Duodenal mucosa (tissue), 2 donors: ENCODE measurements around the gene DYTN.

Experiments used
- H3K27ac ChIP-seq: one replicate; pipeline ENCODE4 v1.7.0; 2013; ENCODE audit warnings: low read depth, low read length
- H3K27me3 ChIP-seq, 2 donors: one replicate each; pipeline ENCODE4 v1.7.0; 2013; ENCODE audit warnings: low read length in 2 of 2, control low read depth in 1 of 2; ENCODE audit not compliant: insufficient read depth in 2 of 2, control insufficient read depth in 1 of 2
- H3K36me3 ChIP-seq, 2 donors: one replicate each; pipeline ENCODE4 v1.7.0; 2013; ENCODE audit warnings: low read length in 2 of 2, control low read depth in 1 of 2; ENCODE audit not compliant: insufficient read depth in 2 of 2, control insufficient read depth in 1 of 2
- H3K4me1 ChIP-seq, 2 donors: one replicate each; pipeline ENCODE4 v1.7.0; 2013; ENCODE audit warnings: low read length in 2 of 2, control low read depth in 1 of 2; ENCODE audit not compliant: insufficient read depth in 2 of 2, control insufficient read depth in 1 of 2
- H3K4me3 ChIP-seq, 2 donors: one replicate each; pipeline ENCODE4 v1.7.0; 2013; ENCODE audit warnings: low read length in 2 of 2, low read depth in 1 of 2
- H3K9ac ChIP-seq, 2 donors: one replicate each; pipeline ENCODE4 v1.7.0; 2013; ENCODE audit warnings: low read length in 2 of 2, low read depth in 1 of 2
- H3K9me3 ChIP-seq, 2 donors: one replicate each; pipeline ENCODE4 v1.7.0; 2013; ENCODE audit warnings: low read length in 2 of 2, control low read depth in 1 of 2; ENCODE audit not compliant: control insufficient read depth in 1 of 2

DYTN gene

DNA sequence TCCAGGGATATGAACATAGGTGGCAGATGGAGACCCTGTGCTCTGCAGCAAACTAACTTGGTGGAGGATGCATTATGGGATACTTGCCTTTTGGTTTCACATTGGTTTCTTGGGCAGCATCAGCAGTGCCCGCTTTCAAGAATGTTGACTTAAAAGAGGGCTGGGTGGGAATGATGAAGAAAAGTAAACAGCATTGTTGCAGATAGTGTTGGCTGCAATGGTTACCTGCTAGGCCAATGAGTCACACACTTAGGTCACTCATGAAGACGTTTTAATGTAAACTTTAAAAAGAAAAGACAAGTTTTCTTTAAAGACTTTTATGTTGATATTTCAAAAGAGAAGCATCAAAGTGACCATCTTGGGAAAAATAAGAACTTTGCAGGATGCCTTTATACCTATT, 102.0 kb downstream of the DYTN start:
- Histone ChIP-seq H3K27me3 (no peaks in the 10 kb centered on the region), H3K4me1 (no peaks in the 10 kb centered on the region), H3K9ac (no peak overlapping the region), H3K36me3 (no peaks in the 10 kb centered on the region), H3K4me3 (no peak overlapping the region), H3K9me3 (no peaks in the 10 kb centered on the region), H3K27ac (no peak overlapping the region)

DNA sequence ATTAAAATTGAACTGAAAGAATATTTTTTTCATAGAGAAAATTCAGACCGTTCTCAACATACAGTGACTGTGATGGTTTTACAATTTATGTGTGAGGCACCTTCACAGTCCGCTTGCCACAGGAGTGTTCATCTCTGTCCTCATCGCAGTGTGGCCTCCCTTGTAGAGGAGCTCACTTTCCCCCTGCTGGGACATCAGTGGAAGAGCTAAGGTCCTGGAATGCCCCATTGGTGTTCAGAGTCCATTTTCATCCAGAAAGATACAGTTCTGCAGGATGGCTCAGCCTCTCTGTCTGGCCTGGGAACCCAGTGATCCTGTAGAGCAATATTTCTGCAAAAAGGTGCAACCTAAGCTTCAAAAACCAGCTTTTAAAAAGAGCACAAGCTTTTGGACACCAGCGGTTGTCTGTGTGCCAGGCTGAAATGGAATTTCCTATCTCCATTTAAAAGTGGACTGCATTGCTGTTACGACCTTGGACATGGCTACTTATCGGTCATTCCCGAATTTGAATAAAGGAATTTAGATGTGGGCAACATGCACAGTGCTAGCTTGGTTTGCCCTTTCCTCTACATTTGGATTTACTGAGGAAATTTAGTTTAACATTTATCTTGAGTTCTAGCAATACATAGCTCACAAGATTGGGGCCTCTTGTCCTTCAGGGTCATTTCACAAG, 102.6 kb downstream of the DYTN start:
- no peaks in the 10 kb centered on the region for H3K27me3 ChIP-seq
- no peaks in the 10 kb centered on the region for H3K36me3 ChIP-seq
- H3K4me3 ChIP-seq, result no peak overlapping the region
- no peak overlapping the region for H3K9ac ChIP-seq
- H3K4me1 ChIP-seq, result no peaks in the 10 kb centered on the region
- H3K9me3 ChIP-seq, result no peaks in the 10 kb centered on the region
- no peak overlapping the region for H3K27ac ChIP-seq

DNA sequence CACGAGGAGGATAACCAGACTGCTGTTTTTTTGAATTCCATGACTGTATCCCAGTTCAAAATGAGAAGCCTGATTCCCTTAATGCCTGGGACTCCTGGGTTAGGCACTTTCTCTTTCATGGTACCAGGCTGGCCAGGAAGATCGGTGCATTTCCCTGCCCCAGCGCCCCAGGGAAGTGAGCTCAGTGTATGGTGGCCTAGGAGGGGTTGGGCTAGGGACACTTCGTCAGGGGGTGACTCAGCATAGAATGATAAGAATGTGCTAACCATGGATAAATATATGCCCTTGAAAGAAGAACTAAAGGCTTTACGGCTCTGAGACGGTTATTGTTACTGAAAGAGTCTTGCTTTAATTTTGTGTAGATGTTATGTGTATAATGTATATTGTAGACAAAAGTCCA, 103.4 kb downstream of the DYTN start:
- H3K9me3 ChIP-seq, result no peaks in the 10 kb centered on the region
- no peaks in the 10 kb centered on the region for H3K36me3 ChIP-seq
- no peak overlapping the region for H3K9ac ChIP-seq
- no peak overlapping the region for H3K27ac ChIP-seq
- H3K4me3 ChIP-seq, result no peak overlapping the region
- H3K27me3 ChIP-seq, result no peaks in the 10 kb centered on the region
- no peaks in the 10 kb centered on the region for H3K4me1 ChIP-seq

DNA sequence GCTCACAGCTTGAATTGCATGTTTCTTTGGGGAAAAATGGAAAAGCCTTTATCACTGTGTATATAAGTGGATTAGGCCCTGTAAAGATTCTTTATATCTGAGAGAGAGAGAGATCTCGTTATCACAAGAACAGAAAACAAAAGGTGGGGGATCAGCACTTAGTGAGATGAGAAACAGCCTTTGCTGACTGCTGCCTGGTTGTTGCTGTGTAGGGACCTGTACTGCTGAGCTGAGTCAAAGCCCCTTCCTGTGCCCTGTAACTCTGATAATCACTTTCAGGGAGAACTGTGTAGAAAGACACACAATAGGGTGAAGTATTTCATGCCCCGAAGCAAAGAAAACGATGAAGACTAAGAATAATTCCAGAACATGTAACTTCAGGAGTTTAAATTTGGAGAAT, 106.5 kb downstream of the DYTN start:
- no peak overlapping the region for H3K4me3 ChIP-seq
- no peak overlapping the region for H3K9ac ChIP-seq
- no peaks in the 10 kb centered on the region for H3K36me3 ChIP-seq
- H3K4me1 ChIP-seq, result no peaks in the 10 kb centered on the region
- H3K9me3 ChIP-seq, result no peaks in the 10 kb centered on the region
- no peaks in the 10 kb centered on the region for H3K27me3 ChIP-seq
- H3K27ac ChIP-seq, result no peak overlapping the region

DNA sequence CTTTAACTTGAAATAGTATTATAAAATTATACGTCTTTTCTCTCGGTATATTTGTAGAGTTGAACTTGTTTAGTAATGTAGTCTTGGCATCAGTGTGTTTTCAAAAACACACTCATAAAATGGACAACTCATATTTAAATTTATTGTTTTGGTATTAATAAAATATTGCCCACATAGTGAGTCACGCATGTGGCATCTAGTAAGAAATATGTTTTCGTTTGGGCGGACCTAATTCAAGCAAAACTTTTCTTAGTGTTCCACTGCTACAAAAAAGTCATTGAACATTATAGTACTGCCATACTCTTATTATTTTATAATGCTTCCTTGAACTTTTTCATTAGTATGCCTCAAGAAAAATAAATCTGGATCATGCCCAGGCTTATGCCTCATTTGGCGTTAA, 107.0 kb downstream of the DYTN start:
- no peak overlapping the region for H3K27ac ChIP-seq
- H3K9ac ChIP-seq, result no peak overlapping the region
- no peaks in the 10 kb centered on the region for H3K36me3 ChIP-seq
- H3K9me3 ChIP-seq, result no peaks in the 10 kb centered on the region
- H3K27me3 ChIP-seq, result no peaks in the 10 kb centered on the region
- no peak overlapping the region for H3K4me3 ChIP-seq
- H3K4me1 ChIP-seq, result no peaks in the 10 kb centered on the region

DNA sequence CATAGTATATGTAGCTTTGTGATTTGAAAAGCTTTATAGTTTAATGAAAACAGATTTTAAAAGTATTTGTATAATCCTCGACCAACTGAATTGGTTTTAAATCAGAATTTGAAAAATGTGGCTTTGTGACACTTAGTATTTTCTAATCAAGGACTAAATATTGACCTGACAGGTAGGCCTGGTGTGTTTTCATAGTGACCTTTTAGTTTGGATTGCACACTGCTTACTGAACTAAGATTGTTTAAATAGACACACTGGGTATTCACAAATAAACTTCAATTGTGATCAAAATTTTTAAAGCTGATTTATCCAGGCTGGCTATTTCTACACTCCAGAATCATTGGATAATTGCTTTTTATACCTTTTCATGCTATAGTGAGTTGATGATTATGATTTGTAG, 107.7 kb downstream of the DYTN start:
- Histone ChIP-seq H3K27ac (no peak overlapping the region), H3K9me3 (no peaks in the 10 kb centered on the region), H3K9ac (no peak overlapping the region), H3K27me3 (no peaks in the 10 kb centered on the region), H3K36me3 (no peaks in the 10 kb centered on the region), H3K4me3 (no peak overlapping the region), H3K4me1 (no peaks in the 10 kb centered on the region)

DNA sequence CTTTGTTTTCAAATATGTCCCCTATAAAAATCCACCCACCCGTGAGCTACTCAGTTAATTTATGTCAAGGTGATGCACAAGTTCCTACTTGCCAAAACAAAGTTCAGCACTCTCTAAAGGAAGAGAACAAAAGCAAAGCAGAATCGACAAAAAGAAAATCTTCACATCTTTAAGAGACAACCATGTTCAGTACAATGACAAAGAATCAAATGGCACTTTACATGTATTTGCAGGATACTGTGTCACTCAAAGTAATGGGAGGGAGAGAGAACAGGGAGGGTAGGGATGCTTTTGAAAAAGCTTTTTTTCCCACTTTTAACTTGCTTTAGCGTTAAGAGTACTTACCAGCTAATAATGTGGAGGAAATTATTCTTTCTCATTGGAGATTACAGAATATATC, 115.0 kb downstream of the DYTN start:
- H3K27me3 ChIP-seq, result no peaks in the 10 kb centered on the region
- H3K27ac ChIP-seq, result no peak overlapping the region
- no peaks in the 10 kb centered on the region for H3K4me1 ChIP-seq
- H3K9ac ChIP-seq, result no peak overlapping the region
- no peaks in the 10 kb centered on the region for H3K9me3 ChIP-seq
- no peaks in the 10 kb centered on the region for H3K36me3 ChIP-seq
- no peak overlapping the region for H3K4me3 ChIP-seq
